Measurements from ENCODE around the gene FGGY.

The FGGY gene

DNA sequence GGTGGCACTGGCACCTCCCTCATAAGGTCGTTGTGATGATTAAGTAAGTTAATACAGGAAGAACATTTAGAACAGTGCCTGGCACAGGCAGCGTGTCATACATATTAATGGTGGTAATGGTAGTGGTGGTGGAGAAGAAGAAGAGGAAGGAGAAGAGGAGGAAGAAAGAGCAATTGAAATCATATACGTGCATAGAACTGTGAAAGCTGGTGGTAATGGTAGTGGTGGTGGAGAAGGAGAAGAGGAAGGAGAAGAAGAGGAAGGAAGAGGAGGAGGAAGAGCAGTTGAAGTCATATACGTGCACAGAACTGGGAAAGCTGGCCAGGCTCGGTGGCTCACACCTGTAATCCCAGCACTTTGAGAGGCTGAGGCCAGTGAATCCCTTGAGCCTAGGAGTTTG, 396.5 kb downstream of the FGGY start:
- no peak for TF ChIP-seq ZNF645 (tag by site-specific recombination; IDR thresholded peaks at IDR 0.05)
- TF ChIP-seq ZNF658 (tag by site-specific recombination; IDR thresholded peaks at IDR 0.05), result no peak
- peak; percentile 71 for TF ChIP-seq ZNF513 (tag by site-specific recombination; IDR thresholded peaks at IDR 0.05)
- no peak overlapping the region for H3K4me3 ChIP-seq (ENCODE audit: low read depth, low read length)
- no peaks in the 10 kb centered on the region; the same call in 1 of the 2 replicates for H3K4me1 ChIP-seq (ENCODE audit: control insufficient read depth, insufficient read depth, low read length)
- H3K27ac ChIP-seq (ENCODE audit: extremely low read depth, low read depth, low read length), result no peak overlapping the region
- H3K36me3 ChIP-seq (ENCODE audit: control insufficient read depth in 2 of 2, insufficient read depth in 1 of 2, low read length in 2 of 2), result no peaks in the 10 kb centered on the region
- CTCF ChIA-PET, result no interaction called here
- POLR2A ChIA-PET, result no interaction called here
- no peaks in the 10 kb centered on the region for H3K9me3 ChIP-seq (ENCODE audit: control insufficient read depth, insufficient read depth, low read depth, low read length)

- Histone ChIP-seq H3K4me3 (ENCODE audit: low read depth, low read length) (no peak overlapping the region), H3K9me3 (ENCODE audit: control insufficient read depth, insufficient read depth, low read depth, low read length) (no peaks in the 10 kb centered on the region), H3K4me1 (ENCODE audit: control insufficient read depth, insufficient read depth, low read length) (no peaks in the 10 kb centered on the region; the same call in 1 of the 2 replicates), H3K36me3 (ENCODE audit: control insufficient read depth in 2 of 2, insufficient read depth in 1 of 2, low read length in 2 of 2) (no peaks in the 10 kb centered on the region), H3K27ac (ENCODE audit: extremely low read depth, low read depth, low read length) (no peak overlapping the region)
- TF ChIP-seq, protein P1, sequence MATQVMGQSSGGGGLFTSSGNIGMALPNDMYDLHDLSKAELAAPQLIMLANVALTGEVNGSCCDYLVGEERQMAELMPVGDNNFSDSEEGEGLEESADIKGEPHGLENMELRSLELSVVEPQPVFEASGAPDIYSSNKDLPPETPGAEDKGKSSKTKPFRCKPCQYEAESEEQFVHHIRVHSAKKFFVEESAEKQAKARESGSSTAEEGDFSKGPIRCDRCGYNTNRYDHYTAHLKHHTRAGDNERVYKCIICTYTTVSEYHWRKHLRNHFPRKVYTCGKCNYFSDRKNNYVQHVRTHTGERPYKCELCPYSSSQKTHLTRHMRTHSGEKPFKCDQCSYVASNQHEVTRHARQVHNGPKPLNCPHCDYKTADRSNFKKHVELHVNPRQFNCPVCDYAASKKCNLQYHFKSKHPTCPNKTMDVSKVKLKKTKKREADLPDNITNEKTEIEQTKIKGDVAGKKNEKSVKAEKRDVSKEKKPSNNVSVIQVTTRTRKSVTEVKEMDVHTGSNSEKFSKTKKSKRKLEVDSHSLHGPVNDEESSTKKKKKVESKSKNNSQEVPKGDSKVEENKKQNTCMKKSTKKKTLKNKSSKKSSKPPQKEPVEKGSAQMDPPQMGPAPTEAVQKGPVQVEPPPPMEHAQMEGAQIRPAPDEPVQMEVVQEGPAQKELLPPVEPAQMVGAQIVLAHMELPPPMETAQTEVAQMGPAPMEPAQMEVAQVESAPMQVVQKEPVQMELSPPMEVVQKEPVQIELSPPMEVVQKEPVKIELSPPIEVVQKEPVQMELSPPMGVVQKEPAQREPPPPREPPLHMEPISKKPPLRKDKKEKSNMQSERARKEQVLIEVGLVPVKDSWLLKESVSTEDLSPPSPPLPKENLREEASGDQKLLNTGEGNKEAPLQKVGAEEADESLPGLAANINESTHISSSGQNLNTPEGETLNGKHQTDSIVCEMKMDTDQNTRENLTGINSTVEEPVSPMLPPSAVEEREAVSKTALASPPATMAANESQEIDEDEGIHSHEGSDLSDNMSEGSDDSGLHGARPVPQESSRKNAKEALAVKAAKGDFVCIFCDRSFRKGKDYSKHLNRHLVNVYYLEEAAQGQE (tag by site-specific recombination; IDR thresholded peaks at IDR 0.05), result no peak
- POLR2A ChIA-PET, result no interaction called here
- CTCF ChIA-PET, result interaction anchor here (0.6 to 0.9 kb wide), 4 partner anchors 30 to 999 kb away, joined by 3 read pairs; no protein-coding TSS in a partner anchor
These were observed 398.4 kb downstream of the FGGY start for GRCh38 chr1:59695252-59695651.

GRCh38 chr1:59696421-59697115, 399.7 kb downstream of the FGGY start:
- Histone ChIP-seq H3K4me3 (ENCODE audit: low read depth, low read length) (no peak overlapping the region), H3K27ac (ENCODE audit: extremely low read depth, low read depth, low read length) (no peak overlapping the region), H3K4me1 (ENCODE audit: control insufficient read depth, insufficient read depth, low read length) (no peaks in the 10 kb centered on the region; the same call in 1 of the 2 replicates), H3K9me3 (ENCODE audit: control insufficient read depth, insufficient read depth, low read depth, low read length) (no peaks in the 10 kb centered on the region), H3K36me3 (ENCODE audit: control insufficient read depth in 2 of 2, insufficient read depth in 1 of 2, low read length in 2 of 2) (no peaks in the 10 kb centered on the region)
- ChIA-PET CTCF (interaction anchor here (0.7 kb wide), 1 partner anchor 63 kb away, joined by 4 read pairs; no protein-coding TSS in a partner anchor), POLR2A (no interaction called here)
- TF ChIP-seq ZNF777 (tag by site-specific recombination; IDR thresholded peaks at IDR 0.05; ENCODE audit: borderline replicate concordance), result no peak
- TF ChIP-seq OSR2 (tag by site-specific recombination; IDR thresholded peaks at IDR 0.05), result no peak
- TF ChIP-seq ZNF248 (tag by site-specific recombination; IDR thresholded peaks at IDR 0.05), result no peak
- no peak for TF ChIP-seq MEIS1 (CRISPR knock-in tag; IDR thresholded peaks at IDR 0.05; ENCODE audit: borderline replicate concordance)
- TF ChIP-seq, protein P2, sequence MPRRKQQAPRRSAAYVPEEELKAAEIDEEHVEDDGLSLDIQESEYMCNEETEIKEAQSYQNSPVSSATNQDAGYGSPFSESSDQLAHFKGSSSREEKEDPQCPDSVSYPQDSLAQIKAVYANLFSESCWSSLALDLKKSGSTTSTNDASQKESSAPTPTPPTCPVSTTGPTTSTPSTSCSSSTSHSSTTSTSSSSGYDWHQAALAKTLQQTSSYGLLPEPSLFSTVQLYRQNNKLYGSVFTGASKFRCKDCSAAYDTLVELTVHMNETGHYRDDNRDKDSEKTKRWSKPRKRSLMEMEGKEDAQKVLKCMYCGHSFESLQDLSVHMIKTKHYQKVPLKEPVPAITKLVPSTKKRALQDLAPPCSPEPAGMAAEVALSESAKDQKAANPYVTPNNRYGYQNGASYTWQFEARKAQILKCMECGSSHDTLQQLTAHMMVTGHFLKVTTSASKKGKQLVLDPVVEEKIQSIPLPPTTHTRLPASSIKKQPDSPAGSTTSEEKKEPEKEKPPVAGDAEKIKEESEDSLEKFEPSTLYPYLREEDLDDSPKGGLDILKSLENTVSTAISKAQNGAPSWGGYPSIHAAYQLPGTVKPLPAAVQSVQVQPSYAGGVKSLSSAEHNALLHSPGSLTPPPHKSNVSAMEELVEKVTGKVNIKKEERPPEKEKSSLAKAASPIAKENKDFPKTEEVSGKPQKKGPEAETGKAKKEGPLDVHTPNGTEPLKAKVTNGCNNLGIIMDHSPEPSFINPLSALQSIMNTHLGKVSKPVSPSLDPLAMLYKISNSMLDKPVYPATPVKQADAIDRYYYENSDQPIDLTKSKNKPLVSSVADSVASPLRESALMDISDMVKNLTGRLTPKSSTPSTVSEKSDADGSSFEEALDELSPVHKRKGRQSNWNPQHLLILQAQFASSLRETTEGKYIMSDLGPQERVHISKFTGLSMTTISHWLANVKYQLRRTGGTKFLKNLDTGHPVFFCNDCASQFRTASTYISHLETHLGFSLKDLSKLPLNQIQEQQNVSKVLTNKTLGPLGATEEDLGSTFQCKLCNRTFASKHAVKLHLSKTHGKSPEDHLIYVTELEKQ (tag by site-specific recombination; IDR thresholded peaks at IDR 0.05; ENCODE audit: borderline replicate concordance), result no peak
- no peak for TF ChIP-seq ZNF529 (tag by site-specific recombination; IDR thresholded peaks at IDR 0.05; ENCODE audit: insufficient replicate concordance)
- no peak for TF ChIP-seq ZNF174 (tag by site-specific recombination; IDR thresholded peaks at IDR 0.05)
- TF ChIP-seq GLIS1 (tag by site-specific recombination; IDR thresholded peaks at IDR 0.05), result no peak
- TF ChIP-seq ZNF416 (tag by site-specific recombination; IDR thresholded peaks at IDR 0.05), result no peak
- TF ChIP-seq, protein P3, sequence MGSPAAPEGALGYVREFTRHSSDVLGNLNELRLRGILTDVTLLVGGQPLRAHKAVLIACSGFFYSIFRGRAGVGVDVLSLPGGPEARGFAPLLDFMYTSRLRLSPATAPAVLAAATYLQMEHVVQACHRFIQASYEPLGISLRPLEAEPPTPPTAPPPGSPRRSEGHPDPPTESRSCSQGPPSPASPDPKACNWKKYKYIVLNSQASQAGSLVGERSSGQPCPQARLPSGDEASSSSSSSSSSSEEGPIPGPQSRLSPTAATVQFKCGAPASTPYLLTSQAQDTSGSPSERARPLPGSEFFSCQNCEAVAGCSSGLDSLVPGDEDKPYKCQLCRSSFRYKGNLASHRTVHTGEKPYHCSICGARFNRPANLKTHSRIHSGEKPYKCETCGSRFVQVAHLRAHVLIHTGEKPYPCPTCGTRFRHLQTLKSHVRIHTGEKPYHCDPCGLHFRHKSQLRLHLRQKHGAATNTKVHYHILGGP (tag by site-specific recombination; IDR thresholded peaks at IDR 0.05), result no peak
- TF ChIP-seq ZNF837 (tag by site-specific recombination; IDR thresholded peaks at IDR 0.05), result no peak
- no peak for TF ChIP-seq SETDB1 (IDR thresholded peaks at IDR 0.05; ENCODE audit: insufficient read length, low read length)
- no peak for TF ChIP-seq ZNF747 (tag by site-specific recombination; IDR thresholded peaks at IDR 0.05)

All from HEK293 (cell line).